Fibroblast of mammary gland (primary cell): Measurements from ENCODE around the gene UBE2Q2.

Source experiments
- DNase-seq: peaks from one replicate; pipeline ENCODE4 v3.0.0-alpha.2; 2010; ENCODE audit warnings: low read depth
- H3K4me3 ChIP-seq: 2 replicates; pipeline ENCODE4 v1.5.1; 2011; ENCODE audit warnings: low read depth, mild to moderate bottlenecking, low read length, moderate library complexity; ENCODE audit not compliant: control insufficient read depth
- CTCF ChIP-seq: conservative IDR thresholded peaks from 2 replicates; pipeline ENCODE4 v1.5.1; 2011; ENCODE audit warnings: low read depth, low read length, inconsistent platforms; ENCODE audit not compliant: control insufficient read depth, insufficient read depth

The UBE2Q2 gene

GRCh38 chr15:75817138-75817935 is 25.9 kb upstream of the UBE2Q2 start:
- peak; percentile 43 for DNase-seq
- H3K4me3 ChIP-seq: no peak overlapping the region

GRCh38 chr15:75820206-75820605 is 23.0 kb upstream of the UBE2Q2 start:
- H3K4me3 ChIP-seq: no peak overlapping the region
- no peak for DNase-seq

More at GRCh38 chr15:75817138-75817935, 25.9 kb upstream of the UBE2Q2 start:
- TF ChIP-seq CTCF: no peak

GRCh38 chr15:75821786-75822345 is 21.4 kb upstream of the UBE2Q2 start:
- no peak for DNase-seq
- H3K4me3 ChIP-seq: no peak overlapping the region
- TF ChIP-seq CTCF: no peak

More at GRCh38 chr15:75820206-75820605, 23.0 kb upstream of the UBE2Q2 start:
- no peak for TF ChIP-seq CTCF

GRCh38 chr15:75822685-75823278 is 20.5 kb upstream of the UBE2Q2 start:
- TF ChIP-seq CTCF: no peak
- H3K4me3 ChIP-seq: no peak overlapping the region
- DNase-seq: no peak

GRCh38 chr15:75823860-75824613 is 19.2 kb upstream of the UBE2Q2 start:
- no peak for TF ChIP-seq CTCF
- DNase-seq: no peak
- H3K4me3 ChIP-seq: no peak overlapping the region

- H3K4me3 ChIP-seq: no peak overlapping the region
- no peak for TF ChIP-seq CTCF
- DNase-seq: no peak
Measured at GRCh38 chr15:75827691-75828090, 15.6 kb upstream of the UBE2Q2 start.
